GM11168 (cell line): ENCODE results near the gene AKAP12.
"Not testable (repeated sequence)": the region's sequence is repeated elsewhere in the genome, so short reads cannot be mapped to it uniquely, and the experiment has no call there.

Experiments used
- in situ Hi-C: fragments of 300-500 bp; cut with MboI; formaldehyde crosslinking; loops from one replicate; pipeline ENCODE4 v1.12.0; 2022; ENCODE audit warnings: low sequenced_read_pairs; ENCODE audit not compliant: unreplicated experiment

Gene AKAP12

GRCh38 chr6:151303231-151303630 is 63.5 kb downstream of the AKAP12 start:
- in situ Hi-C loops, result no loop called here

GRCh38 chr6:151306269-151306783 is 66.6 kb downstream of the AKAP12 start:
- in situ Hi-C loops, result no loop called here

DNA sequence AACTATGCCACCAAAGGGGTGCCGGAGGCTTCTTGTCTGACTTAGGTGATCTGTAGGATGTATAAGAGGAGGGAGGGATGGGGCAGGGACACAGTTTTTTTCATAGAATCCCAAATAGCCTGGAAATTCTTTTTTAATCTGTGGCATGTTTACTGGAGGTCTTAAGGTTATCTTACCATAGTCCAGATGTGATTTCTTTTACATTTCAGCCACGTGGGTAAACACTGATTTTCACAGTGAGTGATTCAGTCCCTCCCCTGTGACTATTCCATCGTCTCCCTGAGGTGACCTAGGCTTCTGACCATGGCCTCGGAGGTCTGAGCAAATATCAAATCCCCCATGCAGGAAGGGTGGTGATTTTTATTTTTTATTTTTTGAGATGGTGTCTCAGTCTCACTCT is 67.7 kb downstream of the AKAP12 start:
- in situ Hi-C loops, result no loop called here

- in situ Hi-C loops, result no loop called here
These were observed 69.9 kb downstream of the AKAP12 start for GRCh38 chr6:151309619-151310018.

DNA sequence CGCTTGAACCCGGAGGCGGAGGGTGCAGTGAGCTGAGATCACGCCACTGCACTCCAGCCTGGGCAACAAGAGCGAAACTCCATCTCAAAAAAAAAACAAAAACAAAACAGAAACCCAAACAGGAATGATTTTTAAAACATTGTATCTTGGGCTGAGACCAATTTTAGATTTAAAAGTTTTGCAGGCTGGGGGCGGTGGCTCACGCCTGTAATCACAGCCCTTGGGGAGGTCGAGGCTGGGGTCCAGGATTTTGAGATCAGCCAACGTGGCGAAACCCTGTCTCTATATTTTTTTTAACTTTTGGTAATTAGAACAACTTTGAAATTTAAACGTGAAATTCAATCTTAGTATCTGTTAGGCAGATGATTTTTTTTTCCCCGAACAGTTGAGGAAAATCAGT is 70.5 kb downstream of the AKAP12 start:
- in situ Hi-C loops, result no loop called here

DNA sequence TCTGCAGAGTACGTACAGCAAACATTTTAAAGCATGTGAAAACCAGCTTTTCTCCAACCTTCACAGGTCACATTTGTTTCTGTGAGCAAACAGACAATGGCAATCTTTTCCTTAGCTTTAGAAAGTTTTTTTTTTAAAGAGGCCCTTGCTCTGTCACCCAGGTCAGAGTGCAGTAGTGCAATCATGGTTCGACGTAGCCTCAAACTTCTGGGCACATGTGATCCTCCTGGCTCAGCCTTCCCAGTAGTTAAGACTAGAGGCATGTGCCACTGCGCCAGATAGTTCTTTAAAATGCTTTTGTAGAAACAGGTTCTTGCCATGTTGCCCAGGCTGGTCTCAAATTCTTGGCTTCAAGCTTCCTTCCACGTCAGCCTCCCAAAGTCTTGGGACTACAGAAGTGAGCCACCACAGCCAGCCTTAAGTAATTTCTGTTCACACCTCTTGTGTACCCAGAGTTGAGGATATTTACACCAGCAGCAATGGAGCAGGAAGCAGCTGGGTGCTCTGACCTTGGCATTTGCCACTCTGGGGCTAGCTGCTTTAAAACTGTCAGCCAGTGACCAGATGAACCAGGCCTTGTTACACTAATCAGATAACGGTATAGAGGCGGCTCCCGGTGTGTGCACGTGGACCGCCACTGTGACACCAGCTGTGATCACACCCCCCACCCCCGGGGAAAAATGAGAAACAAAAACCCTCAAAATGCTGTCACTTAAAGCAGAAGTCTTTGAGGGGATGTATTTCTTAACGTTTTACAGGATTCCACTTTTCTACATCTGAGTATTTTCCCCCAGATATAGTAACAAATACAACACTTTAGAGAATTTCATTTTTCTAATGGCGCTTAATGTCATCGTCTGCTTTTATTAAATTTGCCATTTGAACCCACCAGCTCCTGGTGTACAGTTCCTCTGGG is 71.3 kb downstream of the AKAP12 start:
- in situ Hi-C loops, result no loop called here

DNA sequence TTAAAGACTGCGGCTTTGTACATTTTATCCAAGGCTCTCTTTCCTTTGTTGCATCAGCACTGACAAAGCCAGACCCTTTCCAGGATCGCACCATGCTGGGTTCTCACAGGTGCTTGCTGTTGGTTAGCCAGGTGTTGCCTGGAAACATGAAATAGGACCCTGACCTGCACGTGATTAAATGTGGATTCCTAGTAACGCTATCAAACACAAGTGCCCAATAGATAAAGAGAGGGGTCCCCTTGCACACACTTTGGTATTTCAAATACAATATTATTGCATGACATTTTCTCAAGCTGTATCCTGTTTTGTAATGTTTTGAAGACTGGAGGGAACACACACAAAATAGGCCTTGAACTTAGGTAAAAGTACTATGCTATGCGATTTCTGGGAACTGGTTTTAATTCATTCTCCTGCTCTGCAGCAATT is 73.3 kb downstream of the AKAP12 start:
- in situ Hi-C loops, result no loop called here

- in situ Hi-C loops, result not testable (repeated sequence)
These were observed 75.9 kb downstream of the AKAP12 start for GRCh38 chr6:151315661-151316060.

DNA sequence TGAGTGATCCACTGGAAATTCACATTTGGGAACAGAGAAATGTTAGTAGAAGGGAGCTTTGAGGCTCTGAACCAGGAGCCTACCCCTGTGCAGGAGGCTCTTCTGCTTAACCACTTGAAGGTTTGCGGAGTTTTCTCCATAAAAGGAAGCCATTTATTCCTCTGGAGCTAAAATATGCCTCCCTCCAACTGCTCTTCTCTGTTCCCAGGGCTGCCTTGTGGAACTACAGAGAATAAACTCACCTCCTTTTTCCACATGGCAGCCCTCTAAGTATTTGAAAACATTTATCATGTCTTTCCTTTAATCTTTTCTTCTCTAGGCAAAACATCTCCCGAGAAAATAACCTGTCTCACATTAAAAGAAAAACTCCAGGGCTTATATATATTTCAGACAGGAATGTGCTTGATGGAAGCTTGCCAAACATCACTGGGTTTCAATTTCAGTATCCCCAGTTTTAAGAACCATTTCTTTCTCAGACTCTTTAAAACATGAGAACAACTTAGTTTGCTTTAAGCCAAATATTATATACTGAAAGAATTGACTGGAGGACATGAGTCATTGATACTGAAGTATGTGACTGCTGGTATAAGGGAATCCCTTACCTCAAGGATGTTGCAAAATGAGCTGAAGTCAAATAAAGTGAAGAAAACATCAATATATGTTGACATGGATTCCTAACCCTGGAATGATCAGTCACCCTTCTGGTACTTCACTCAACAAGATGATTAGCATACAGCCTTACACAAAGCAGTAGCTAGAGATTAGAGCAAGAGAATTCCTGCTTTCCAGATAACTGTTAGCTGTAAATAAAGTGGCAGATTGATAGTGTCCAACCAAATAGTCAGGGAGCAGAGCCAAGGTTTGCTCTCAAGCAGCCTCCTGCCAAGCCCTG is 77.6 kb downstream of the AKAP12 start:
- in situ Hi-C loops, result no loop called here

- in situ Hi-C loops, result no loop called here
These were observed 78.2 kb downstream of the AKAP12 start for GRCh38 chr6:151317995-151318365.

DNA sequence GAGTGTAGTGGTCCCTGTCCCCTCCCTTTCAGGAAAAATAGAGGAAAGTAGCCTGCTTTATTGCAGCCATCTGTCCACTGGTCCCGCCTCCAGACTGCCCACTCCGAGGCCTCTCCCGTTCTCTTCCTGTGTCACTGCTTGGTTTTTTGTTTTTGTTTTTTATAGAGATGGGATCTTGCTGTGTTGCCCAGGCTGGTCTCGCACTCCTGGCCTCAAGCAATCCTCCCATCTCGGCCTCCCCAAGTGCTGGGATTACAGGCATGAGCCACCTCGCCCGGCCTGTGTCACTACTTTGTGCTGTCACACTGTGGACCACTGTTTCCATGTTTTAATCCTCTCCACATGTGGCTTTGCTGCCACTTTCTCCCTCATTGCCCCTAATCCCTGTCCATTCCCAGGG is 80.4 kb downstream of the AKAP12 start:
- in situ Hi-C loops, result no loop called here

- in situ Hi-C loops, result no loop called here
These were observed 81.7 kb downstream of the AKAP12 start for GRCh38 chr6:151321438-151321837.

GRCh38 chr6:151322570-151322969 is 82.8 kb downstream of the AKAP12 start:
- in situ Hi-C loops, result no loop called here

DNA sequence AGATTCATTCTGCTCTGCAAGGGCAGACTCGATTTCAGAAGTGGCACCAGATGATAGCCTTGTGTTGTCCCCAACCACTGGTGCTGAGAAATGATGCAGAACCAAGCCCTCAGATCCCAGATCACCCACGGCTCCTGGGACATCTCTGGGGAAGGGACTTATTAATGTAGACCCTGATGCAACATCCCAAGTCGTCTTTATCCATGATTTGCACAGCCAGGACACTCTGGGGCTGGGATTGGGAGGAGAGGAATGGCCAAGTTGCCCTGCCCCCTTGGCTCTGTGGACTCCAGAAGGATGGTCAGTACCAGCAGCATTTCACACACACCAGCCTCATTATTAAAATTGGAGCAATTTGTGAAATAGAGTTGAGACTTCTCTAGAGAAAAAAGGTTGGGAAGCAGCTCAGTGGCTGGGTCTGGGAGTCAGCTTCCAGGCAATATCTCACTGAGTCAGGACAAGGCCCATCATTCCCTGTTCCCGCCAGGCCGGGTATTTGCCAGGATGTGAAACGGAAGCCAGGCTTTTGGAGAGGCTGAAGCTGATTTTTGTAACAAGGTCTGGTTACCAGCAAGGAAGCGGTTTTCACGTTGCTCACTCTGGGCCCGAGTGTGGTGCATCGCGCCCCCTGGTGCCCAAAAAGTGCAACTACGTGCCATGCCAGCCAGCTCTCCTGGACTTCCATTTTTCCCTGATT is 84.2 kb downstream of the AKAP12 start:
- in situ Hi-C loops, result no loop called here

- in situ Hi-C loops, result no loop called here
These were observed 84.7 kb downstream of the AKAP12 start for GRCh38 chr6:151324488-151324825.

- in situ Hi-C loops, result loop anchor here (5.0 kb wide), 1 partner anchor 313 kb away; no protein-coding TSS in a partner anchor
These were observed 85.6 kb downstream of the AKAP12 start for GRCh38 chr6:151325075-151326050.

- in situ Hi-C loops, result loop anchor here (5.0 kb wide), 1 partner anchor 314 kb away; no protein-coding TSS in a partner anchor
These were observed 86.5 kb downstream of the AKAP12 start for GRCh38 chr6:151326116-151326825.

- in situ Hi-C loops, result loop anchor here (5.0 kb wide), 1 partner anchor 315 kb away; no protein-coding TSS in a partner anchor
These were observed 87.3 kb downstream of the AKAP12 start for GRCh38 chr6:151327101-151327500.
